WTC11 (cell line): ENCODE measurements around the gene CHST15. TPM values are rescaled to one million over a fixed set of nuclear protein-coding genes. Genes with fewer than 3 reads are reported as not detected.

Experiments used
- ATAC-seq: fragments of 200-7000 bp; cut with Tn5 transposase; 2 replicates; pipeline ENCODE4 v1.10.0; 2021; ENCODE audit warnings: mild to moderate bottlenecking, moderate library complexity
- CTCF ChIA-PET: fragments of 300-600 bp; sonication (Branson Sonifier 250); formaldehyde crosslinking; loops from one replicate; lab custom pipeline; 2021; ENCODE audit warnings: antibody characterized with exemption; lab: Charles Lee
- POLR2A ChIA-PET: fragments of 350-600 bp; sonication (Branson Sonifier 250); formaldehyde crosslinking; loops from one replicate; lab custom pipeline; 2021; ENCODE audit warnings: antibody characterized with exemption; lab: Charles Lee
- DNase-seq: peaks from one replicate; pipeline ENCODE4 v3.0.0; 2021; ENCODE audit warnings: low spot score
- H3K27ac Mint-ChIP-seq: 2 replicates; pipeline ENCODE4 v1.8.0; 2021; ENCODE audit warnings: mixed read lengths
- H3K27me3 Mint-ChIP-seq: 2 replicates; pipeline ENCODE4 v1.8.0; 2021; ENCODE audit warnings: low read depth, mild to moderate bottlenecking, moderate library complexity, mixed read lengths
- H3K36me3 Mint-ChIP-seq: 2 replicates; pipeline ENCODE4 v1.8.0; 2021; ENCODE audit warnings: mixed read lengths
- H3K4me1 Mint-ChIP-seq: 2 replicates; pipeline ENCODE4 v1.8.0; 2022; ENCODE audit warnings: mixed read lengths
- H3K4me3 Mint-ChIP-seq: 2 replicates; pipeline ENCODE4 v1.8.0; 2021; ENCODE audit warnings: mild to moderate bottlenecking, moderate library complexity, mixed read lengths
- H3K9me3 Mint-ChIP-seq: 2 replicates; pipeline ENCODE4 v1.8.0; 2021; ENCODE audit warnings: mixed read lengths
- CREM ChIP-seq: sonication (generic); formaldehyde crosslinking; IDR thresholded peaks from 2 replicates; pipeline ENCODE4 v1.8.1; 2022; ENCODE audit warnings: mild to moderate bottlenecking, missing genetic modification reagents, moderate library complexity
- FOXP1 ChIP-seq: sonication (generic); formaldehyde crosslinking; IDR thresholded peaks from 2 replicates; pipeline ENCODE4 v1.8.0; 2022; ENCODE audit warnings: missing genetic modification reagents, mild to moderate bottlenecking, moderate library complexity, borderline replicate concordance
- FOXP4 ChIP-seq: sonication (generic); formaldehyde crosslinking; IDR thresholded peaks from 2 replicates; pipeline ENCODE4 v1.8.0; 2022; ENCODE audit warnings: mild to moderate bottlenecking, missing genetic modification reagents
- GRHL2 ChIP-seq: fragments of 250-450 bp; sonication (Bioruptor Pico); IDR thresholded peaks from 2 replicates; pipeline ENCODE4 v1.8.0; 2022; ENCODE audit warnings: mild to moderate bottlenecking, moderate library complexity; ENCODE audit not compliant: insufficient replicate concordance, severe bottlenecking
- GTF2I ChIP-seq: fragments of 250-450 bp; sonication (Bioruptor Pico); conservative IDR thresholded peaks from 2 replicates; pipeline ENCODE4 v1.4.0; 2021; ENCODE audit warnings: mild to moderate bottlenecking
- IRF1 ChIP-seq: sonication (generic); formaldehyde crosslinking; IDR thresholded peaks from 2 replicates; pipeline ENCODE4 v1.8.0; 2023; ENCODE audit warnings: missing genetic modification reagents
- JAZF1 ChIP-seq: fragments of 250-450 bp; sonication (Bioruptor Pico); IDR thresholded peaks from 2 replicates; pipeline ENCODE4 v1.9.0; 2021; ENCODE audit warnings: moderate library complexity, mild to moderate bottlenecking, inconsistent platforms
- NFATC4 ChIP-seq: fragments of 250-450 bp; sonication (Bioruptor Pico); IDR thresholded peaks from 2 replicates; pipeline ENCODE4 v1.9.0; 2021; ENCODE audit warnings: mild to moderate bottlenecking
- NFE2L1 ChIP-seq: sonication (generic); formaldehyde crosslinking; IDR thresholded peaks from 2 replicates; pipeline ENCODE4 v1.8.1; 2023; ENCODE audit warnings: missing genetic modification reagents
- PRRX2 ChIP-seq: fragments of 250-450 bp; sonication (Bioruptor Pico); IDR thresholded peaks from 2 replicates; pipeline ENCODE4 v1.8.0; 2021; ENCODE audit warnings: mild to moderate bottlenecking
- TEAD4 ChIP-seq: sonication (generic); formaldehyde crosslinking; IDR thresholded peaks from 2 replicates; pipeline ENCODE4 v1.8.0; 2022; ENCODE audit warnings: mild to moderate bottlenecking, missing genetic modification reagents
- total RNA-seq: library from RNA; stranded (reverse); gene quantifications from 3 replicates; pipeline ENCODE4 v1.2.3, GENCODE V29; 2021
- TF ChIP-seq, protein P1 (sequence below): sonication (generic); formaldehyde crosslinking; IDR thresholded peaks from 2 replicates; pipeline ENCODE4 v1.8.1; 2022; ENCODE audit warnings: low read depth, missing genetic modification reagents, borderline replicate concordance
- TF ChIP-seq, protein P2 (sequence below): fragments of 250-450 bp; sonication (Bioruptor Pico); IDR thresholded peaks from 2 replicates; pipeline ENCODE4 v1.9.0; 2021; ENCODE audit warnings: mild to moderate bottlenecking, borderline replicate concordance

Gene CHST15
- total RNA-seq, 1 experiment from 2014 or later = 10.7 TPM

GRCh38 chr10:123967626-123968243 lies 125.7 kb downstream of the CHST15 start (continued):
- TF ChIP-seq, protein P1, sequence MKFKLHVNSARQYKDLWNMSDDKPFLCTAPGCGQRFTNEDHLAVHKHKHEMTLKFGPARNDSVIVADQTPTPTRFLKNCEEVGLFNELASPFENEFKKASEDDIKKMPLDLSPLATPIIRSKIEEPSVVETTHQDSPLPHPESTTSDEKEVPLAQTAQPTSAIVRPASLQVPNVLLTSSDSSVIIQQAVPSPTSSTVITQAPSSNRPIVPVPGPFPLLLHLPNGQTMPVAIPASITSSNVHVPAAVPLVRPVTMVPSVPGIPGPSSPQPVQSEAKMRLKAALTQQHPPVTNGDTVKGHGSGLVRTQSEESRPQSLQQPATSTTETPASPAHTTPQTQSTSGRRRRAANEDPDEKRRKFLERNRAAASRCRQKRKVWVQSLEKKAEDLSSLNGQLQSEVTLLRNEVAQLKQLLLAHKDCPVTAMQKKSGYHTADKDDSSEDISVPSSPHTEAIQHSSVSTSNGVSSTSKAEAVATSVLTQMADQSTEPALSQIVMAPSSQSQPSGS (CRISPR knock-in tag) = no peak
- TF ChIP-seq FOXP1 (CRISPR knock-in tag) (no peak), GTF2I (CRISPR knock-in tag) (no peak)

DNA sequence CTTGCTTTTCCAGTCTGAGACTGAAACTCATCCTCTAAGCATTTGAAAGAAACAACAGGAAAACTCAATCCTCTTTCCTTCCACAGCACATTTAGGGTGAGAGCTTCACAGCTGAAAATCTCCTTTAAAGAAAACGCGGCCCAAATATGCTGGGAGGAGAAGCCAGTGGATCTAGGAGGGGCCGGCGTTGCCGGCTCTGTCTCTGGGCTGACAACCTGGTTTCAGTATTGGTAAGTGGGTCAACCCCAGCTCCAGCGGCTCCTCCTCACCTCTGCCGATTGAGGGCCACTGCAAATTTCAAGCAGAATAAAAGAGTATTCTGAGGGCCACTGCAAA lies 126.5 kb downstream of the CHST15 start:
- H3K36me3 Mint-ChIP-seq = no peaks in the 10 kb centered on the region
- DNase-seq = no peak
- no peak overlapping the region for H3K27ac Mint-ChIP-seq
- peaks cover 31% of the 10 kb centered on the region for H3K27me3 Mint-ChIP-seq
- H3K4me3 Mint-ChIP-seq = no peak overlapping the region
- ATAC-seq = no peak
- no peak for TF ChIP-seq NFE2L1
- no peak for TF ChIP-seq TEAD4 (CRISPR knock-in tag)
- TF ChIP-seq JAZF1 (CRISPR knock-in tag) = no peak
- no peak for TF ChIP-seq NFATC4
- no peak for TF ChIP-seq PRRX2 (CRISPR knock-in tag)
- TF ChIP-seq, protein P2, sequence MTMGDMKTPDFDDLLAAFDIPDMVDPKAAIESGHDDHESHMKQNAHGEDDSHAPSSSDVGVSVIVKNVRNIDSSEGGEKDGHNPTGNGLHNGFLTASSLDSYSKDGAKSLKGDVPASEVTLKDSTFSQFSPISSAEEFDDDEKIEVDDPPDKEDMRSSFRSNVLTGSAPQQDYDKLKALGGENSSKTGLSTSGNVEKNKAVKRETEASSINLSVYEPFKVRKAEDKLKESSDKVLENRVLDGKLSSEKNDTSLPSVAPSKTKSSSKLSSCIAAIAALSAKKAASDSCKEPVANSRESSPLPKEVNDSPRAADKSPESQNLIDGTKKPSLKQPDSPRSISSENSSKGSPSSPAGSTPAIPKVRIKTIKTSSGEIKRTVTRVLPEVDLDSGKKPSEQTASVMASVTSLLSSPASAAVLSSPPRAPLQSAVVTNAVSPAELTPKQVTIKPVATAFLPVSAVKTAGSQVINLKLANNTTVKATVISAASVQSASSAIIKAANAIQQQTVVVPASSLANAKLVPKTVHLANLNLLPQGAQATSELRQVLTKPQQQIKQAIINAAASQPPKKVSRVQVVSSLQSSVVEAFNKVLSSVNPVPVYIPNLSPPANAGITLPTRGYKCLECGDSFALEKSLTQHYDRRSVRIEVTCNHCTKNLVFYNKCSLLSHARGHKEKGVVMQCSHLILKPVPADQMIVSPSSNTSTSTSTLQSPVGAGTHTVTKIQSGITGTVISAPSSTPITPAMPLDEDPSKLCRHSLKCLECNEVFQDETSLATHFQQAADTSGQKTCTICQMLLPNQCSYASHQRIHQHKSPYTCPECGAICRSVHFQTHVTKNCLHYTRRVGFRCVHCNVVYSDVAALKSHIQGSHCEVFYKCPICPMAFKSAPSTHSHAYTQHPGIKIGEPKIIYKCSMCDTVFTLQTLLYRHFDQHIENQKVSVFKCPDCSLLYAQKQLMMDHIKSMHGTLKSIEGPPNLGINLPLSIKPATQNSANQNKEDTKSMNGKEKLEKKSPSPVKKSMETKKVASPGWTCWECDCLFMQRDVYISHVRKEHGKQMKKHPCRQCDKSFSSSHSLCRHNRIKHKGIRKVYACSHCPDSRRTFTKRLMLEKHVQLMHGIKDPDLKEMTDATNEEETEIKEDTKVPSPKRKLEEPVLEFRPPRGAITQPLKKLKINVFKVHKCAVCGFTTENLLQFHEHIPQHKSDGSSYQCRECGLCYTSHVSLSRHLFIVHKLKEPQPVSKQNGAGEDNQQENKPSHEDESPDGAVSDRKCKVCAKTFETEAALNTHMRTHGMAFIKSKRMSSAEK (CRISPR knock-in tag) = no peak
- no peak for TF ChIP-seq GRHL2 (CRISPR knock-in tag)
- TF ChIP-seq CREM (CRISPR knock-in tag) = no peak
- no peak for TF ChIP-seq FOXP4
- H3K4me1 Mint-ChIP-seq = peaks cover 28% of the 10 kb centered on the region
- H3K9me3 Mint-ChIP-seq = no peaks in the 10 kb centered on the region
- POLR2A ChIA-PET = no interaction called here
- CTCF ChIA-PET = interaction anchor here (0.6 to 2.8 kb wide), 17 partner anchors 19 to 404 kb away, joined by 3 to 8 read pairs (median 3); no protein-coding TSS in a partner anchor

DNA sequence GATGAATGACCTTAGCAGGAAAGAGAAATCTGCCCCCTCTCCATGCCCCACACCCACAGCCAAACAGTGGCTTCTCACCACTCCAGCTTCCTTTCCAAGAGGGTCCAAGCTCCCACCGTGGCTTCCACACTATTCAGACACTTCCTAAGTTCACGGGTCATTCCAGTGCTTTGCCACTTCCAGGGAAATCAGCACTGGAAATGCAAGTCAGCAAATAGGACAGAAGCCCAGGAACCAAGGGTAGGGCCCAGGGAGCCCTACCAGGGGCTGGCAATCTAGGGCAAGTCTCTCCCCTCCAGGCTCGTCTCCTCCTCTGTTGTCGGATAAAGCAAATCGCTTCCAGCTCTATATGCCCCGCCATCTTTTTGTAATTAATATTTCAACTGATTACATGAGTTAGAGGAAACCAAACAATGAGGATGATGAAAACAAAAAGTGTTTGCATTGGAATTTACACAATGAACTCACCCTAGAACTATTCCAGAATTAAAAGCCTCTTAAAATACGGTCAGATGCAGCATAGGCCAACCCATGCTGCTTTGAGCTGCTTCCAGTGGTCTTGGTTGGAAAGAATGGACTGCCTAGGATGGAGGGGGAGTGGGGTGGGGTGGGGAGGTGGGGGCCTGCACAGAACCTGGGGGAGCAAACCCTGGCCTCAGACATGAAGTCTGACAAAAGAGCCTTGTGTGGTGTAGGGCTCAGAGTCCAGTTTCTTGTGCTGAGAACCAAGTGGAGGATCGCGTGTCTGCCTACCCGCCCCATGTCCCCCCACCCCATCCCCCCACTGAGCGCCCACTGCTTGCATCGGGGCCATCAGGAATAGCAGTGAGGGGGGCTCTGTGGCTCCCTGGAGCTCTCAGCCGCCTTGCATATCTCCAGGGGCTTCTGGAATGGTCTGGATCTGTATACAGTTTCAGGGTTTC lies 127.2 kb downstream of the CHST15 start:
- no peak overlapping the region for H3K4me3 Mint-ChIP-seq
- no peak overlapping the region for H3K27ac Mint-ChIP-seq
- no peaks in the 10 kb centered on the region for H3K36me3 Mint-ChIP-seq
- ChIA-PET CTCF (interaction anchor here (0.6 to 2.8 kb wide), 14 partner anchors 19 to 405 kb away, joined by 3 to 8 read pairs (median 3); no protein-coding TSS in a partner anchor), POLR2A (no interaction called here)
- H3K4me1 Mint-ChIP-seq = peaks cover 23% of the 10 kb centered on the region
- ATAC-seq (no peak), DNase-seq (no peak)
- 0 out of 2 replicates have a peak, but pooled peaks cover 3% of the 10 kb centered on the region for H3K9me3 Mint-ChIP-seq
- no peak for TF ChIP-seq IRF1 (CRISPR knock-in tag)
- H3K27me3 Mint-ChIP-seq = peaks cover 27% of the 10 kb centered on the region
